Caco-2 (cell line): ENCODE data around the gene ADAMTS19. TPM values are rescaled to one million over a fixed set of nuclear protein-coding genes. Genes with fewer than 3 reads are reported as not detected.

Experiments
- BruUV-seq: library from RNA; stranded (reverse); fragments of 400-500 nt; replicated peaks from 2 replicates; lab custom pipeline; 2021; lab: Mats Ljungman, UMichigan
- CTCF ChIA-PET: fragments of 300-600 bp; sonication (Branson Sonifier 250); formaldehyde crosslinking; loops from one replicate; lab custom pipeline; 2022; ENCODE audit warnings: antibody characterized with exemption; lab: Charles Lee
- POLR2A ChIA-PET: fragments of 300-600 bp; sonication (Branson Sonifier 250); formaldehyde crosslinking; loops from one replicate; lab custom pipeline; 2022; ENCODE audit warnings: antibody characterized with exemption; lab: Charles Lee
- DNase-seq, 2 experiments: peaks; one replicate each; pipeline versions ENCODE4 v3.0.0 to v3.0.0-alpha.2; 2020 to 2022
- H3K27me3 ChIP-seq: replicated peaks from 2 replicates; pipeline ENCODE4 v1.6.0; 2011; ENCODE audit warnings: low read length; ENCODE audit not compliant: control insufficient read depth, insufficient read depth
- H3K36me3 ChIP-seq: 2 replicates; pipeline ENCODE4 v1.5.1; 2011; ENCODE audit warnings: low read length; ENCODE audit not compliant: control insufficient read depth, insufficient read depth
- H3K4me1 ChIP-seq: fragments of 250-450 bp; sonication (Bioruptor Pico); 2 replicates; pipeline ENCODE4 v1.5.1; 2020; ENCODE audit warnings: mild to moderate bottlenecking
- H3K4me3 ChIP-seq: 2 replicates; pipeline ENCODE4 v1.5.1; 2011; ENCODE audit warnings: low read depth, mild to moderate bottlenecking, control low read depth, low read length
- H3K9me3 ChIP-seq: fragments of 250-450 bp; sonication (Bioruptor Pico); 2 replicates; pipeline ENCODE4 v1.5.1; 2020; ENCODE audit warnings: mild to moderate bottlenecking, moderate library complexity
- H3K27ac Mint-ChIP-seq: one replicate; pipeline ENCODE4 v1.8.0; 2022; ENCODE audit warnings: mixed read lengths; ENCODE audit not compliant: unreplicated experiment
- H3K27me3 Mint-ChIP-seq: one replicate; pipeline ENCODE4 v1.8.0; 2022; ENCODE audit warnings: mixed read lengths; ENCODE audit not compliant: insufficient read depth, unreplicated experiment
- H3K36me3 Mint-ChIP-seq: one replicate; pipeline ENCODE4 v1.8.0; 2022; ENCODE audit warnings: mild to moderate bottlenecking, mixed read lengths; ENCODE audit not compliant: insufficient read depth, unreplicated experiment
- H3K4me1 Mint-ChIP-seq: one replicate; pipeline ENCODE4 v1.8.0; 2022; ENCODE audit warnings: low read depth, mixed read lengths; ENCODE audit not compliant: unreplicated experiment
- H3K4me3 Mint-ChIP-seq: one replicate; pipeline ENCODE4 v1.8.0; 2022; ENCODE audit warnings: mild to moderate bottlenecking, moderate library complexity, mixed read lengths; ENCODE audit not compliant: unreplicated experiment
- H3K9me3 Mint-ChIP-seq: one replicate; pipeline ENCODE4 v1.8.0; 2022; ENCODE audit warnings: mixed read lengths; ENCODE audit not compliant: unreplicated experiment
- CTCF ChIP-seq, 2 experiments: fragments of 200-600 bp in 1 of 2; IDR thresholded peaks; 1 replicate in 1 of 2; 2 replicates in 1 of 2; pipeline versions ENCODE4 v1.5.1 to v1.8.0; 2011 to 2022; ENCODE audit warnings: antibody characterized with exemption in 1 of 2, control low read depth in 1 of 2, inconsistent platforms in 1 of 2, low read depth in 1 of 2, low read length in 1 of 2, mild to moderate bottlenecking in 1 of 2, moderate library complexity in 1 of 2; ENCODE audit not compliant: insufficient read depth in 1 of 2, severe bottlenecking in 1 of 2, unreplicated experiment in 1 of 2
- intact Hi-C: fragments of 100-400 bp; cut with micrococcal nuclease; formaldehyde crosslinking; loops from one replicate; pipeline ENCODE4 v1.10.0; 2022; ENCODE audit not compliant: unreplicated experiment
- total RNA-seq: library from RNA; stranded (reverse); gene quantifications from 2 replicates; pipeline ENCODE4 v1.2.3, GENCODE V29; 2022

ADAMTS19 gene
- total RNA-seq, 1 experiment from 2014 or later, result 0.95 TPM

- Histone ChIP-seq H3K4me1 (no peaks in the 10 kb centered on the region), H3K27me3 (no peaks in the 10 kb centered on the region), H3K4me3 (no peak overlapping the region), H3K9me3 (no peaks in the 10 kb centered on the region), H3K36me3 (no peaks in the 10 kb centered on the region)
- Mint-ChIP-seq H3K4me3 (no peak overlapping the region), H3K4me1 (no peaks in the 10 kb centered on the region), H3K27me3 (no peaks in the 10 kb centered on the region), H3K9me3 (no peaks in the 10 kb centered on the region), H3K27ac (no peak overlapping the region), H3K36me3 (no peaks in the 10 kb centered on the region)
- intact Hi-C loops, result no loop called here
- no TSS peak for BruUV-seq
- no peak for TF ChIP-seq CTCF (IDR thresholded peaks at IDR 0.05; ENCODE audit: insufficient read depth in 1 of 2, low read depth in 1 of 2, low read length in 1 of 2, severe bottlenecking in 1 of 2, unreplicated experiment in 1 of 2)
- ChIA-PET CTCF (no interaction called here), POLR2A (no interaction called here)
- DNase-seq, result no peak
Observed at GRCh38 chr5:129481161-129481560, 21.1 kb downstream of the ADAMTS19 start.

GRCh38 chr5:129496421-129496820, 36.3 kb downstream of the ADAMTS19 start:
- Histone ChIP-seq H3K36me3 (no peaks in the 10 kb centered on the region), H3K27me3 (no peaks in the 10 kb centered on the region), H3K4me3 (no peak overlapping the region), H3K9me3 (no peaks in the 10 kb centered on the region), H3K4me1 (no peaks in the 10 kb centered on the region)
- no TSS peak for BruUV-seq
- CTCF ChIA-PET, result no interaction called here
- no peak overlapping the region for H3K4me3 Mint-ChIP-seq
- H3K27ac Mint-ChIP-seq, result no peak overlapping the region
- no peaks in the 10 kb centered on the region for H3K36me3 Mint-ChIP-seq
- no peaks in the 10 kb centered on the region for H3K9me3 Mint-ChIP-seq
- POLR2A ChIA-PET, result no interaction called here
- no peak for TF ChIP-seq CTCF (IDR thresholded peaks at IDR 0.05; ENCODE audit: insufficient read depth in 1 of 2, low read depth in 1 of 2, low read length in 1 of 2, severe bottlenecking in 1 of 2, unreplicated experiment in 1 of 2)
- intact Hi-C loops, result no loop called here
- no peak for DNase-seq
- H3K27me3 Mint-ChIP-seq, result peaks cover 2% of the 10 kb centered on the region
- no peaks in the 10 kb centered on the region for H3K4me1 Mint-ChIP-seq

DNA sequence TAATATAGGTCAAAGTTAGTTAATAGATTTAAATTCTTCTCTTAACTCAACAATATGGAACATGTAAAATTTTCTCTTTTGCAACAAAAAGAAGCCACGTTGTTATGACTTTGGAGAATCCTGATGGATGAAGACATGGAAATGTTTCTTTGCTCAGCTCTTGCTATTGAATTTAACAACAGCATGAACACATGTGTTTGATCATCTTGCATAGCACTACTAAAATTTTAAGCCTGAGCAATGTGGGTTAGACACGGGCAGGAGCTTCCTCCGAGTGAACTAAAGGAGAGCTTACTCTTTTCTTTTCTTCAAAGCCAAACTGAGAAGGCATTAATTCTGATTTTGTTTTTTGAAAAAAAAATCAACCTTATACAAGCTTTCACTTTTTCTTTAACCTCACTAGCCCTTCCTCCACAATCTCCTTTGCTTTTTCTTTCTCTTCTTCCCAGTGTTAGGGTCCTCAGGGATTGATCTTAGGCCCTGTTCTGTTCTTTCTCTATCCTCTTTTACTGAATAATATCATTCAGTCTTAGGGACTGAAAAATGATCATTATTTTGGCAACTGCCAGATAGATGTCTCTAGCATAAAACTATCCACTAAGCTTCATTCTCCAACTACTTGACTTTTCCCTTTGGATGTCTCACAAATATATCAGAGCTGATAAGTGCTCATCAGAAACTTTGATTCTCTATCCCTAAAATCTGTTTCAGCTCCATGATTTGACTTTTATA, 36.9 kb downstream of the ADAMTS19 start:
- POLR2A ChIA-PET, result no interaction called here
- CTCF ChIA-PET, result no interaction called here
- no peak overlapping the region for H3K4me3 ChIP-seq
- no peaks in the 10 kb centered on the region for H3K27me3 ChIP-seq
- peaks cover 2% of the 10 kb centered on the region for H3K27me3 Mint-ChIP-seq
- H3K4me3 Mint-ChIP-seq, result no peak overlapping the region
- H3K36me3 Mint-ChIP-seq, result no peaks in the 10 kb centered on the region
- no peaks in the 10 kb centered on the region for H3K4me1 ChIP-seq
- H3K9me3 ChIP-seq, result no peaks in the 10 kb centered on the region
- no peaks in the 10 kb centered on the region for H3K4me1 Mint-ChIP-seq
- TF ChIP-seq CTCF (IDR thresholded peaks at IDR 0.05; ENCODE audit: insufficient read depth in 1 of 2, low read depth in 1 of 2, low read length in 1 of 2, severe bottlenecking in 1 of 2, unreplicated experiment in 1 of 2), result no peak
- no peak overlapping the region for H3K27ac Mint-ChIP-seq
- H3K36me3 ChIP-seq, result no peaks in the 10 kb centered on the region
- H3K9me3 Mint-ChIP-seq, result no peaks in the 10 kb centered on the region
- DNase-seq, result no peak
- no TSS peak for BruUV-seq
- intact Hi-C loops, result no loop called here
